IPS DF 6.9 (cell line): ENCODE data around the gene C9orf50.
"Not testable (repeated sequence)": the region's sequence is repeated elsewhere in the genome, so short reads cannot be mapped to it uniquely, and the experiment has no call there.

Experiments
- DNase-seq: peaks from one replicate; pipeline ENCODE4 v3.0.0-alpha.2; 2013; ENCODE audit warnings: low read depth, low spot score
- H3K27ac ChIP-seq: one replicate; pipeline ENCODE4 v1.5.1; 2013; ENCODE audit warnings: low read length, control low read depth
- H3K27me3 ChIP-seq: 2 replicates; pipeline ENCODE4 v1.6.1; 2013; ENCODE audit warnings: mild to moderate bottlenecking, low read length; ENCODE audit not compliant: control insufficient read depth, insufficient read depth
- H3K36me3 ChIP-seq: 2 replicates; pipeline ENCODE4 v1.6.1; 2013; ENCODE audit warnings: low read length; ENCODE audit not compliant: control insufficient read depth, insufficient read depth
- H3K4me1 ChIP-seq: 2 replicates; pipeline ENCODE4 v1.6.1; 2013; ENCODE audit warnings: low read length; ENCODE audit not compliant: control insufficient read depth, insufficient read depth
- H3K4me3 ChIP-seq: 2 replicates; pipeline ENCODE4 v1.5.1; 2013; ENCODE audit warnings: mild to moderate bottlenecking, low read length
- H3K9me3 ChIP-seq: 2 replicates; pipeline ENCODE4 v1.6.1; 2013; ENCODE audit warnings: low read length, inconsistent platforms; ENCODE audit not compliant: control insufficient read depth, insufficient read depth
- WGBS: extraction: QIAGEN DNeasy Blood & Tissue Kit; methylation state at CpG from one replicate; pipeline ENCODE4 v1.1.7; 2013; ENCODE audit warnings: mixed read lengths, missing lambda C conversion rate; ENCODE audit not compliant: insufficient read length, insufficient coverage; 5-methylcytosine and 5-hydroxymethylcytosine counted together

The C9orf50 gene

DNA sequence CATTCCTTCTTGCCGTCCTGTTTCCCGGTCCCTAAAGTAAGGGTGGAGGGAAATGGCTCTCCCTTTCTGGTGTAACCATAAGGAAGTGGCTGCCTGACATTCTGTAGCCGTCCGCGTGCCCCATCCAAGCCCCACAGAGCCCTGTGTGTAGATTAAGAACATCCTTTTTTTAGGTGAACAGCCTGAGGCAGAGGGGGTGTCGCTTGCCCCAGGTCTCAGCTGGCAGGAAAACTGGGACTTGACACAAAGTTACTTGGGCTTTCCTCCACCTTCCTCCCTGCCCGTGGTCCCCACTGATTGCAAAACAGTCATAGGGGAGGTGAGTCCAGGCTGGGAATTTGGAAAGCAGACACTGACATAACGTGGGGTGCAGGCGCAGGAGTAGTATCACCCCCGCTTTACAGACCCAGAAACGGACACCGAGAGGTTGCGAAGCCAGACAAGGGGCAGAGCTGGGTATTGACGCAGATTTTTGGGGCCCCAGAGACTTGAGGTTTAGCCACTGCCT, 22.8 kb downstream of the C9orf50 start:
- WGBS: no CpG with 5 or more reads among the region's 14 CpGs
- no peaks in the 10 kb centered on the region; the same call in 1 of the 2 replicates for H3K36me3 ChIP-seq
- peaks cover 10% of the 10 kb centered on the region; the same call in 1 of the 2 replicates for H3K4me1 ChIP-seq
- H3K9me3 ChIP-seq: no peaks in the 10 kb centered on the region
- H3K4me3 ChIP-seq: peak overlapping the region; percentile 86; the same call in 1 of the 2 replicates
- no peak for DNase-seq
- no peak overlapping the region for H3K27ac ChIP-seq
- H3K27me3 ChIP-seq: peaks cover 1% of the 10 kb centered on the region; the same call in 1 of the 2 replicates

DNA sequence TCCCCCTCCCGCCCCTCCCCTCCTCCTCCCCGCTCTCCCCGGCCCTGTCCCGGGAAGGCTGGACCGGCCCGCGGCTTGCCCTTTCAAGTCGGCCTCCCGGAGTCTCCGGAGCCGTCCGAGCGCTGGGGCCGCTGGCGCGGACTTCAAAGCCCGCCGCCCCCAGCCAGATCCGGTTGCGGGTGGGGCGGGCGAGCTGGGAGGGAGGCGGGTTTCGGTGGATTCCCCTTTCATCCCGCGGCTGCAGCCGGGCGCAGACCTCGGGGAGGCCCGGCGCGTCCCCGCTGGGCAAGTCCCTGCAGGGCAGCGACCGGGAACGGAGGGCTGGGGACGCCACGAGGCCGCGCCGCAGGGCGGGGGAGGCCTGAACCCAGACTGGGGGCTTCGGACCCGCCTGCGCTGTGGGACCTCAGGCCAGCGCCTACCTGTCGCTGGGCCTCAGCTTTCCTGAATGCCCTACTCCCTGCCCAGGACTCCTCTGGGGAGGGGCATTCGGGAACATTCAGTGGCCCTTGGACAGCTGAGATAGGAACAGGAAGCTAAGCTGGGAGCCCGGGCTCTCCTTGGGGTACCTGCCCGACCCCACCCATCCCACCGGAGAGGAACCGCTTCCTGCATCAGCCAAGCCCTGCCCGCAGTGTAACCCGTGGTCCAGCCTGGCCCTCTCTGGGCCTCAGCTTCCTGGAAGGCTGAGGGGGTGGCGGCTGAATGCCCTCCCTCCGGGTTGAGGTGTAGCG, 23.4 kb downstream of the C9orf50 start:
- no peaks in the 10 kb centered on the region for H3K9me3 ChIP-seq
- peaks cover 1% of the 10 kb centered on the region; the same call in 1 of the 2 replicates for H3K27me3 ChIP-seq
- H3K36me3 ChIP-seq: no peaks in the 10 kb centered on the region; the same call in 1 of the 2 replicates
- WGBS: no CpG with 5 or more reads among the region's 57 CpGs
- H3K4me3 ChIP-seq: peak overlapping the region; percentile 86; the same call in 1 of the 2 replicates
- no peak for DNase-seq
- peaks cover 8% of the 10 kb centered on the region; the same call in 1 of the 2 replicates for H3K4me1 ChIP-seq
- H3K27ac ChIP-seq: no peak overlapping the region

DNA sequence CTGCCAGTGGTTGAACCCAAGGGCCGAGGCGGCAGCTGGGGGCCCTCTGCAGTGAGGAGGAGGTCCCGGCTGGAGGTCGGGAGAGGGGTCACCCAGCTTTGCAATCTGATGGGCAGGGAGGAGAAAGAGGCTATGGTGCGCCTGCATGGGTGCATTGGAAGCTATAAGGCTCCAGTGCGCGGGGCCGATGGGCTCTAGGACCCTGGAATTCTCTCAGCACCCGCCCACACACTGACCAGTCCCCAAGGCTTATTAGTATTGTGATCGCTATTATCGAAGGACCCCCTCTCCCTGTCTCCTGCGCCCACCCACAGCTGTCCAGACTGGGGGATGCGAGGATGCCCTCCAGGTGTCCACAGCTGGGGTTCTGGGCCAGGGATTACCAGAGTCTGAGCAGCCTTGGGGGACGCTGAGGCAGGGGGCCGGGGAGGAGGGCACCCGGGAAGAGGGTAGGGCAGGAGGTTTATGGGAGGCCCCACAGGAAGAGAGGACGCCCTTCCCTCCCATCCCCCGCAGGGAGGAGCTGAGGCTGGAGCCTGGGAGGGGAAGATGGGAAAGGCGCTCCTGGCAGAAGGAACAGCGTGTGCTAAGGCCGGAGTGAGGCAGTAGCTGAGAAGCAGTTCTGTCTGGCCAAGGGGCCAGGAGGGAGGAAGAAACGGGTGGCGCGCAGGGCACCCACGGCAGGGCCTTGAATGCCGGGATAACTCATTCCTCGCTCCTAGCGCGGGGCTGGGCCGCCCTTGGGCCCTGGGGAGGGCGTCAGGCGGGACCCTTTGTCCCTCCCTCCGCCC, 24.2 kb downstream of the C9orf50 start:
- WGBS: no CpG with 5 or more reads among the region's 33 CpGs
- Histone ChIP-seq H3K4me1 (peaks cover 8% of the 10 kb centered on the region; the same call in 1 of the 2 replicates), H3K9me3 (no peaks in the 10 kb centered on the region), H3K36me3 (no peaks in the 10 kb centered on the region; the same call in 1 of the 2 replicates), H3K4me3 (peak overlapping the region; percentile 86; the same call in 1 of the 2 replicates), H3K27me3 (peaks cover 1% of the 10 kb centered on the region; the same call in 1 of the 2 replicates), H3K27ac (no peak overlapping the region)
- no peak for DNase-seq

DNA sequence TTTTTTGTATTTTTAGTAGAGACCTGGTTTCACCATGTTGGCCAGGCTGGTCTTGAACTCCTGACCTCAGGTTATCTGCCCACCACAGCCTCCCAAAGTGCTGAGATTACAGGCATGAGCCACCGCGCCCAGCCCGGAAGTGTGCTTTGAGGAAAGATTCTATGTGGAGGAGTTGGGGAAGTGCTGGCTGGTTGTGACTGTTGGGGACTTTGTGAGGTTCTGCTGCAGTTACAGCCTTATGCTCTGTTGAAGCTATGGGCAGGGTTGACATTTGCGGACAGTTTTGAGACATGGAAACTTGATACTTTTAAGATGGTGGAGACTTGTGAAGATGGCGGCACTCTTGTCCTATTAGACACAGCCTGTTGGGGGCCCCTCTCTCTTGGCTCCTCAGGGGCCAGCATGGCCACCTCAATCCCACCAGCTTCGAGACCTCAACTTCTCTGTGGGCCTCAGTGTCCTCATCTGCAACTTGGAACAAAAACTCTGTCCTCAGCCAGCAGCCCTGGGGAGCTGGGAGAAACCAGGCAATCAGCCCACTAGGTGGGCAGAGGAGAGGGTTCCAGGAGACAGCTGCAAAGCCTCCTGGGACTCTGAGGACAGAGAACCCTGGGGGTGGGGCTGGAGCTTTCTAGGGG, 24.9 kb downstream of the C9orf50 start:
- Histone ChIP-seq H3K27ac (no peak overlapping the region), H3K36me3 (no peaks in the 10 kb centered on the region; the same call in 1 of the 2 replicates), H3K4me3 (peak overlapping the region; percentile 86; the same call in 1 of the 2 replicates), H3K4me1 (peaks cover 8% of the 10 kb centered on the region; the same call in 1 of the 2 replicates), H3K9me3 (no peaks in the 10 kb centered on the region), H3K27me3 (peaks cover 1% of the 10 kb centered on the region; the same call in 1 of the 2 replicates)
- DNase-seq: no peak
- no CpG with 5 or more reads among the region's 6 CpGs for WGBS

DNA sequence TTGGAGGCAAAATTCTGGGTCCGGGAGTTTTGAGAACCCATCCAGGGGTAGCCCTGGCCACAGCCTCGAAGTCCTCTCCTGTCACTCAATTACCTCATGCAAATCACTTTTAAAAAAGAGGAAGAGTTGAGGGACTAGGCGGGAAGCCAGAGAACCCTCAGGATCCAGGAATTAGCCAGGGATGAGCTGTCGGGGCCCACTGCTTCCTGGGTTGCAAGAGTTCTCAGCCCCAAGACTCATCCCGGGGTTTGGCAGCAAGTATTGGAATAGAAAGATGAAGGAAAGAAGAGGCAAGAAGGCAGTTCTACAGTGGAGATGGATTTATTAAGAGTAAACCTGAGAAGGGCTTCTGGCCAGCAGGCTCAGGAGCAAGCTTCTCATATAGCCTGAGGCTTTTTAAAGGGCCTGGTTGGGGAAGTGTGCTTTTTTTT, 25.6 kb downstream of the C9orf50 start:
- no peak for DNase-seq
- H3K9me3 ChIP-seq: no peaks in the 10 kb centered on the region
- no peak overlapping the region for H3K27ac ChIP-seq
- H3K27me3 ChIP-seq: peaks cover 5% of the 10 kb centered on the region
- no CpG with 5 or more reads among the region's 5 CpGs for WGBS
- no peak overlapping the region for H3K4me3 ChIP-seq
- H3K4me1 ChIP-seq: peaks cover 8% of the 10 kb centered on the region; the same call in 1 of the 2 replicates
- no peaks in the 10 kb centered on the region; the same call in 1 of the 2 replicates for H3K36me3 ChIP-seq

DNA sequence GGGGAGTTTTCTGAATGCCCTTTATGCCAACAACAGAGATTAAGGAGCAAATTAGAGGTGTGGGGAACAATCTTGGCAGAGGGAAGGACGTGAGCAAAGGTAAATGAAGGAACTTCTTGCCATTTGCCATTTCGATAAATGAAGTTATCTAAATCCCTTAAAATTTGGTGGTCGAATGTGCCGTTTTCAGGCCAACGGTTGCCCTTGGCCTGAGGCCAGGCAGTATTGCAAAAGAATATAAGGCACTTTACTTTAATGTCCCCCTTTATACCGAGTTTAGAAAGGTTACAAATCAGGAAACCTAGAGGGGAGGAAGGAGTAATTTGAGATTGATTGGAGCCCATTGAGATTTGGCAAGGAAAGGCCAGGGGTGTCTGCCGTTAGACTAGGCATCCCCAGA, 26.3 kb downstream of the C9orf50 start:
- H3K27ac ChIP-seq: no peak overlapping the region
- no peak for DNase-seq
- H3K27me3 ChIP-seq: peaks cover 5% of the 10 kb centered on the region
- peaks cover 8% of the 10 kb centered on the region; the same call in 1 of the 2 replicates for H3K4me1 ChIP-seq
- H3K9me3 ChIP-seq: no peaks in the 10 kb centered on the region
- WGBS: no CpG with 5 or more reads among the region's 7 CpGs
- no peaks in the 10 kb centered on the region; the same call in 1 of the 2 replicates for H3K36me3 ChIP-seq
- H3K4me3 ChIP-seq: no peak overlapping the region

DNA sequence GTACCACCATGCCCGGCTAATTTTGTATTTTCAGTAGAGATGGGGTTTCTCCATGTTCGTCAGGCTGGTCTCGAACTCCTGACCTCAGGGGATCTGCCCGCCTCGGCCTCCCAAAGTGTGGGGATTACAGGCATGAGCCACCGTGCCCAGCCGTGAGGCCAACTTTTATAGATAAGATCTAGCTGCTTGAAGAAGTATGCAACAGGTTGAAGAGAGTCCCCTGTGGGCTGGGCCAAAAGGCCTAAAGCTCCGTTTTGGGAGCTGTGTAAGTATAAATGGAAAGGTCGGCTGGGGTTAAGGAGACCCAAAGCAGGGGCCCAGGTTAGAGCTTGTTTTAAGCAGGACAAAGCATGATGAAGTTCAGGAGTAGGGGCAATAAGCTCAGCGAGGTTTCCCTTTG, 28.1 kb downstream of the C9orf50 start:
- not testable (repeated sequence) for H3K27ac ChIP-seq, H3K36me3 ChIP-seq, H3K4me1 ChIP-seq, H3K9me3 ChIP-seq, H3K27me3 ChIP-seq, H3K4me3 ChIP-seq, DNase-seq
- no CpG with 5 or more reads among the region's 10 CpGs for WGBS

DNA sequence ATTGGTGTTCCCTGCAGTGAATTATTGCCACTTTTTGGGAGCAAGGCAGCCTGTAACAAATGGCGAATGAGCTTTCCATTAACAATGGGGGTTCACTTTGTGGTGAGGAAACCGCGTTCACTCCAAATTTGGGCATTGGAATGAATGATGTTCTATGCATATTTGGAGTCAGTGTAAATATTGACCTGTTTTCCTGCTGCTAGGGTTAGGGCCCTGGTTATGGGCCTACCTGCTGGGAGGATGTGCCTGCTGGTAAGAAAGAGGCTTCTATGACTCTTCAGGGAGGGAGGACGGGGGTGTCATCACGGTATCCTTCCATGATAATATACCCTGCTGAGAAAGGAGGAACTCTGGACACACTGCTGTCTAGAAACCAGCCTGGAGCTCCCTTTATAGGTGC, 29.0 kb downstream of the C9orf50 start:
- Histone ChIP-seq H3K4me1 (peaks cover 4% of the 10 kb centered on the region; the same call in 1 of the 2 replicates), H3K9me3 (no peaks in the 10 kb centered on the region), H3K4me3 (no peak overlapping the region), H3K36me3 (no peaks in the 10 kb centered on the region), H3K27me3 (peaks cover 3% of the 10 kb centered on the region), H3K27ac (no peak overlapping the region)
- no peak for DNase-seq
- WGBS: no CpG with 5 or more reads among the region's 5 CpGs

DNA sequence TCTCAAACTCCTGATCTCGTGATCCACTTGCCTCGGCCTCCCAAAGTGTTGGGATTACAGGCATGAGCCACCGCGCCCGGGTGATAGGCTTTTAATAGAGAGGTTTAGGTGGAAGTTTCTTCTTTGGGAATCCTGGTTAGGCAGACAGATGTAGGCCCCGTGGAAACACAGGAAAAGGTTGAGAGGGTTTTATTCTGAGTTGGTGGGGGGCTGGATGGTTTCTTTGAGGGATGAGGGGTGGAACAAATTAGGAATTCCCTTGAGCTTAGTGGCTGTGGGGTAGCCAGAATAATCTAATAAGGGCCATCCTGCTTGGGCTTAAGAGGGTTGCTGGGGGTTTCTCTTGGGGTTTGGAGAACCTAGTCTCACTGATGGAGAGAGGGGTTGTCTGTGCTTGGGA, 30.4 kb downstream of the C9orf50 start:
- H3K36me3 ChIP-seq: no peaks in the 10 kb centered on the region
- H3K4me3 ChIP-seq: no peak overlapping the region
- no CpG with 5 or more reads among the region's 6 CpGs for WGBS
- no peaks in the 10 kb centered on the region for H3K9me3 ChIP-seq
- H3K4me1 ChIP-seq: peaks cover 1% of the 10 kb centered on the region; the same call in 1 of the 2 replicates
- H3K27ac ChIP-seq: no peak overlapping the region
- H3K27me3 ChIP-seq: peaks cover 3% of the 10 kb centered on the region
- no peak for DNase-seq
